HG03060 (cell line): Measurements from ENCODE around the gene WDR18.

Source experiments
- ATAC-seq: cut with Tn5 transposase; IDR thresholded peaks from one replicate; pipeline ENCODE4 v1.9.1; 2021; ENCODE audit warnings: low read depth, moderate number of reproducible peaks; ENCODE audit not compliant: unreplicated experiment

Gene WDR18

DNA sequence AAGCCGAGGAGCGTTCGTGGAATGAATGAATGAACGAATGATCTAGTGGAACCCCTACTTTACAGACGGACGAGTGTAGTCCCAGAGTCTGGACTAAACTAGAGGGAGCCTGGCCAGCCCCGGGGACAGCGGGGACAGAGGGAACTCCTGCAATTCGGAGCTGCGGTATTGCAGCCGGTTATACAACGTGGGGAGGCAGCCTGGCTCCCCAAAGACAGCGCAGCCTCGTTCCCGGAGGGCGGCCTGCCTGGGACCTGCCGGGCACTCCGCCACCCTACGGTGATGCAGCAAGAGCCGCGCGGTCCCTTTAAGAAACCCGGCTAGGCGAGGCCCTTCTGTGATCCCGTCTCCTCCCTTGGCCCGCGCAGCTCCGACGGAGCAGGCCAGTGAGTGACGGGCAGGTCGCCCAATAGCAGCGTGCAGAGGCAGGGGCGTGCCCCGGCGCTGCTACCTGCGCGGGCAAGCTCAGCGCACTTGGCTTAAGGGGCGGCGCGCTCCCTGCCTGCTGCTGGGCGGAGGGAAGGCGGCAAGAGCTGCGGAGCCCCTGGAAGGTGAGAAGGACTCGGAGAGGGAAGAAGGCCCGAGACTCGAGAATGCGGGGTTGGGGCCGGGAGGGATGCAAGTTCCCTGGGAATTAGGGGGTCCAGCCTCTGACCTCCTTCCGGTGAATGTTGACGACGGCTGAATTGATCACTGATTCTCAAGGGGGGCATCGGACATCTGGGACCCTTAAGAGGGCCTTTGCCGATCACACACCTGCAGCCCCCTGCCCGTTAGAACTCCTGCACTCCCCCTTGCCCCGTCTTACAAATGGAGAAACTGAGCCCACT lies 55.7 kb downstream of the WDR18 start, which contains the start of gene ABCA7:
Gene ABCA7, plus strand, starts transcription at position 462 of the 830 bp plus-strand sequence. CDS start 1,255 bp downstream, outside the sequence.
- ATAC-seq: peak; percentile 43

DNA sequence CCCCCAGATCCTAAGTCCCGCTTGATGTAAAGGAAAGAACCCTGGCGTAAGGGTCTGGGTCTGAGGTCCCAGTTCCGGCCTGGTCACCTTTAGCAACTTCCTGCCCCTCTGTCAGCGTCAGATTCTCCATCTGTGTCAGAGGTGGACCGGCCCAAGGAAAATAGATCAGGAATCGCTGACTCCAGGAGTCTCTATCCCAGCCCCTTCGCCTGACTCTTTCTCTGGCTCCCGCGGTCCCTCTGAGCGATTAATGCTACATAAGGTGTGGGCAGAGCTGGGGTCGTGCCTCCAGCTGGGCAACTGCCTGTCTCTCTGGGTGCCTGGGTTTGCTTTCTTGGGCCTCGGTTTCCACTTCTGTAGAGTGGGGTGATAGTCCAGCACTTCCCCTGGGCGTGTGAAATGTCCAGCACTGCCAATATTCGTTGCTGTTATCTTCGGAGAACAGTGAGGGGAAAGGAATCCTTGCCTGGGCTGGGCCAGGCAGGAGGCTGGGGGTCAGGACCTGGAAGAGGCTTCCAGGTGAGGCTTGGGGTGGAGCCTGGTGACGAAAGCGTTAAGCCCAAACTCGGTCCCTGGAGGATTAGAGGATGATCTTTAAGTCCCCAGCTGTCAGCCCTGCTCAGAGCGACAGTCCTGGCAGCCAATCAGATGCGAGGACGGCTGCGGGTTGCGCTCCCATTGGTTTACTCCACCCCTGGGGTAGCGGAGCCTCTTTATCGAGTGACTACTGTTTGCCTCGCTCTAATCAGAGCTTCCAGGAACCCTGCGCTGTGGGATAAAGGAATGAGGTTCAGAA lies 56.5 kb downstream of the WDR18 start:
- no peak for ATAC-seq

DNA sequence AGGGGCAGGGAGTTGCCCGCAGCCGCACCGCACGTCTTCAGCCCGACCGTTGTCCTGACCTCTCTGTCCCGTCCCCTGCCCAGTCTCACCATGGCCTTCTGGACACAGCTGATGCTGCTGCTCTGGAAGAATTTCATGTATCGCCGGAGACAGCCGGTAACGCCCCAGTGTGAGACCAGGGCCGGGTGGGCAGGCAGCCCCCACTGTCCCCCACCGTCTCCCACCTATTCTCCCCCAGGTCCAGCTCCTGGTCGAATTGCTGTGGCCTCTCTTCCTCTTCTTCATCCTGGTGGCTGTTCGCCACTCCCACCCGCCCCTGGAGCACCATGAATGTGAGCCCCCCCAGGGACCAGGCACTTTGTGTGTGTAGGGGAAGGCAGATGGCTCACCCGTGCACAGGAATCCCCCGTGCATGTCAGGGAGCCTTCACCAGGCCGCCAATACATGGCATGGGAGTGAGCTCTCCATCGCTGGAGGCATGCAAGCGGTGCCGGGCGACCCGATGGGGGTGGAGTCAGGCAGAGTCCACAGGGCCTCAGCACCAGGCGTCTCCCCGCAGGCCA lies 57.2 kb downstream of the WDR18 start:
- no peak for ATAC-seq

DNA sequence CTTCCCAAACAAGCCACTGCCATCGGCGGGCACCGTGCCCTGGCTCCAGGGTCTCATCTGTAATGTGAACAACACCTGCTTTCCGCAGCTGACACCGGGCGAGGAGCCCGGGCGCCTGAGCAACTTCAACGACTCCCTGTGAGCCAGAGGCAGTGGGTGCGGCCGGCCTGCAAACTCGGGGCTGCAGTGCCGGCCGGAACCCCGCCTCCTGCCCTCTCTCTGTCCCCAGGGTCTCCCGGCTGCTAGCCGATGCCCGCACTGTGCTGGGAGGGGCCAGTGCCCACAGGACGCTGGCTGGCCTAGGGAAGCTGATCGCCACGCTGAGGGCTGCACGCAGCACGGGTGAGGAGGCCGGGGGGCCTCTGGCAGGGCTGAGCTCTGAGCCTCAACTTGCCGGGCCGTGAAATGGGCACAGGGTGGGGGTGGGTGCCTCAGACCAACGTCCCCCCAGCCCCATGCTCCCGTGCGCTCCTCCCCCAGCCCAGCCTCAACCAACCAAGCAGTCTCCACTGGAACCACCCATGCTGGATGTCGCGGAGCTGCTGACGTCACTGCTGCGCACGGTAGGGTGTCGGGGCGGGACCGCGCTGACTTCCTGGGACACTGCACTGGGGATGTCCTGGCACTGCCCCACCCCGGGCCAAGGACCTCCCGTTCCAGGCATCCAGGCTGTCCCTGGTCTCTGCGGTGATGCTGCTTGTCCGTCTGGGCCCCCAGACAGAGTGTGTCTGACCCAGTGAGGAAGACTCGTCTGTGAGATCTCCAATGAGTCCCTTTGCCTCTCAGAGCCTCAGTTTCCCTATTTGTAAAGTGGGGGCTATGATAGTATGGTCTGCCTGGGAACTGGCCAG lies 57.9 kb downstream of the WDR18 start:
- no peak for ATAC-seq

DNA sequence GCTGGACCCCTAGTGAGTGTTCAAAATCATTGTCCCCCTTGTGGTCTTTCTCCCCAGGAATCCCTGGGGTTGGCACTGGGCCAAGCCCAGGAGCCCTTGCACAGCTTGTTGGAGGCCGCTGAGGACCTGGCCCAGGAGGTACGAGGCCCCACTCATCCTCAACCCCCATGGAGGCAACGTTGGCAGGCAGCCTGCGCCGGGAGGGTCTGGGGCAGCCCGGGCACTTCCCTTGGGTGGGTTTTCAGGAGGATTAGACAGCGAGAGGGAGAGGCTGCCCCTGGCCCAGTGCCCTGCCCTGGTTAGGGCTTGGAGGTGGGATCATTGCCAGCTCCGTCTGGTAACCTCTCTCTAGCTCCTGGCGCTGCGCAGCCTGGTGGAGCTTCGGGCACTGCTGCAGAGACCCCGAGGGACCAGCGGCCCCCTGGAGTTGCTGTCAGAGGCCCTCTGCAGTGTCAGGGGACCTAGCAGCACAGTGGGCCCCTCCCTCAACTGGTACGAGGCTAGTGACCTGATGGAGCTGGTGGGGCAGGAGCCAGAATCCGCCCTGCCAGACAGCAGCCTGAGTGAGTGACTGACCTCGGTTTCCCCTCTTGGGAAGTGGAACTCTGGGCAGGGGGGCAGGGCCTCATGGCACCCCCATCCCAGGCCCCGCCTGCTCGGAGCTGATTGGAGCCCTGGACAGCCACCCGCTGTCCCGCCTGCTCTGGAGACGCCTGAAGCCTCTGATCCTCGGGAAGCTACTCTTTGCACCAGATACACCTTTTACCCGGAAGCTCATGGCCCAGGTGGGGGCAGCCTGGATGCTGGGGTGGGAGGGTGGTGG lies 58.8 kb downstream of the WDR18 start:
- no peak for ATAC-seq
